GM12878 (cell line): ENCODE measurements around the gene AGRN.

ENCODE experiments used
- FOS ChIP-seq: IDR thresholded peaks from 3 replicates; pipeline ENCODE4 v1.6.1; 2011; ENCODE audit warnings: borderline replicate concordance; ENCODE audit not compliant: insufficient read length; ENCODE audit errors: extremely low read depth
- POU2F2 ChIP-seq: IDR thresholded peaks from 3 replicates; pipeline ENCODE4 v1.6.1; 2011; ENCODE audit warnings: low read depth, mild to moderate bottlenecking, low read length, borderline replicate concordance
- TF ChIP-seq, protein P1 (sequence below): fragments of 450-650 bp; IDR thresholded peaks from 2 replicates; pipeline ENCODE4 v1.6.1; 2016; ENCODE audit warnings: mild to moderate bottlenecking, moderate library complexity, borderline replicate concordance

DNA sequence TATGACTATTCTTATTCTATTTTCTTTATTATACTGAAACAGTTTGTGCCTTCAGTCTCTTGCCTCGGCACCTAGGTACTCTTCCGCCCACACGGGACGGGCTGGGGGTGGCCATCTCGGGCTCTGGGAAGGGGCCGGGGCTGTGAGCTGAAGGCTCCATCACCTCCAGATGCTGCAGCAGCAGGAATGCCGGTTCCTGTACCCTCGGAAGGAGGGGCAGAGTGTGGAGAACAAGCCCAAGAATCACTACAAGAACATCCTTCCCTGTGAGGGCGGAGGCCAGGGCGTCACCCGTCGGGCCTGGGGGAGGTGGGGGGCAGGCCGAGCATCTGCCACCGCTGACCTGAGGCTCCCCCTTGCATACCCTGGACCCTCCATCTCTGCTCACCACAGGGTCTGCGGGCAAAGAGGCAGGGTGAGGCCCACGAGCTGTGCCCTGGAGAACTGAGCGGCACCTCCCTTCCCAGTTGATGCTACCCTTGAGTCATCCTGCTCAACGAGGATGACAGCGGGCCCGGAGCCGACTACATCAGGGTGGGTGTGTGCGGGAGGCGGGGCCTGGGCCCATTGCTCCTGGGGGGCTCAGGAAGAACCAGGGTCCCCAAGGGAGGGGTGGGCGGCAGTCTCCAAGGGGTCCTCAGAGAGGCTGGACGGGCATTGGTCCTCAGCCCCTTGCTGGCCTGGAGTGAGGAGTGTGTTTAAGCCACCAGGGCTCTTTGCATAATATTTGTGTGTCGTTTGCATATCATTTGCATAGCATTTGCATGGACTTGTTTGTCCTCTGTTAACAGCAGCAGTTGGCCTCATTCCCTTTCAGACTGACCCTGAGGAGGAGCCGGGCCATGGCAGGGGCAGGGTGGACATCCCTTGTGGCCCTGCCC lies 46.7 kb downstream of the AGRN start:
- TF ChIP-seq POU2F2 (peak; percentile 96; the same call in 2 of the 3 replicates), FOS (no peak)
- TF ChIP-seq, protein P1, sequence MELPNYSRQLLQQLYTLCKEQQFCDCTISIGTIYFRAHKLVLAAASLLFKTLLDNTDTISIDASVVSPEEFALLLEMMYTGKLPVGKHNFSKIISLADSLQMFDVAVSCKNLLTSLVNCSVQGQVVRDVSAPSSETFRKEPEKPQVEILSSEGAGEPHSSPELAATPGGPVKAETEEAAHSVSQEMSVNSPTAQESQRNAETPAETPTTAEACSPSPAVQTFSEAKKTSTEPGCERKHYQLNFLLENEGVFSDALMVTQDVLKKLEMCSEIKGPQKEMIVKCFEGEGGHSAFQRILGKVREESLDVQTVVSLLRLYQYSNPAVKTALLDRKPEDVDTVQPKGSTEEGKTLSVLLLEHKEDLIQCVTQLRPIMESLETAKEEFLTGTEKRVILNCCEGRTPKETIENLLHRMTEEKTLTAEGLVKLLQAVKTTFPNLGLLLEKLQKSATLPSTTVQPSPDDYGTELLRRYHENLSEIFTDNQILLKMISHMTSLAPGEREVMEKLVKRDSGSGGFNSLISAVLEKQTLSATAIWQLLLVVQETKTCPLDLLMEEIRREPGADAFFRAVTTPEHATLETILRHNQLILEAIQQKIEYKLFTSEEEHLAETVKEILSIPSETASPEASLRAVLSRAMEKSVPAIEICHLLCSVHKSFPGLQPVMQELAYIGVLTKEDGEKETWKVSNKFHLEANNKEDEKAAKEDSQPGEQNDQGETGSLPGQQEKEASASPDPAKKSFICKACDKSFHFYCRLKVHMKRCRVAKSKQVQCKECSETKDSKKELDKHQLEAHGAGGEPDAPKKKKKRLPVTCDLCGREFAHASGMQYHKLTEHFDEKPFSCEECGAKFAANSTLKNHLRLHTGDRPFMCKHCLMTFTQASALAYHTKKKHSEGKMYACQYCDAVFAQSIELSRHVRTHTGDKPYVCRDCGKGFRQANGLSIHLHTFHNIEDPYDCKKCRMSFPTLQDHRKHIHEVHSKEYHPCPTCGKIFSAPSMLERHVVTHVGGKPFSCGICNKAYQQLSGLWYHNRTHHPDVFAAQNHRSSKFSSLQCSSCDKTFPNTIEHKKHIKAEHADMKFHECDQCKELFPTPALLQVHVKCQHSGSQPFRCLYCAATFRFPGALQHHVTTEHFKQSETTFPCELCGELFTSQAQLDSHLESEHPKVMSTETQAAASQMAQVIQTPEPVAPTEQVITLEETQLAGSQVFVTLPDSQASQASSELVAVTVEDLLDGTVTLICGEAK: no peak
